Fibroblast of villous mesenchyme (primary cell): ENCODE data around the gene DNAJB13. TPM values are rescaled to one million over a fixed set of nuclear protein-coding genes. Genes with fewer than 3 reads are reported as not detected.
A peak's percentile ranks its signal among the peaks of the same experiment; 100 is the strongest.

ENCODE experiments used
- DNase-seq: peaks from one replicate; pipeline ENCODE4 v3.0.0-alpha.2; 2010; ENCODE audit warnings: low read depth
- H3K4me3 ChIP-seq: 2 replicates; pipeline ENCODE4 v1.5.1; 2011; ENCODE audit warnings: low read depth, mild to moderate bottlenecking, low read length
- CTCF ChIP-seq: IDR thresholded peaks from 2 replicates; pipeline ENCODE4 v1.5.1; 2012; ENCODE audit warnings: low read depth, mild to moderate bottlenecking, low read length; ENCODE audit not compliant: insufficient read depth
- total RNA-seq: library from RNA; depleted of rRNA; stranded (reverse); fragments of >200 nt; gene quantifications from 2 replicates; pipeline ENCODE4 v1.2.3, GENCODE V29; 2012

DNAJB13 gene
- total RNA-seq, 1 donor = 0.86 TPM

- no peak overlapping the region for H3K4me3 ChIP-seq
- DNase-seq = no peak
- TF ChIP-seq CTCF = no peak
Measured at GRCh38 chr11:73961321-73961720, 10.5 kb downstream of the DNAJB13 start.

- H3K4me3 ChIP-seq = no peak overlapping the region
- no peak for DNase-seq
- TF ChIP-seq CTCF = no peak
Measured at GRCh38 chr11:73962101-73962705, 11.4 kb downstream of the DNAJB13 start.

- DNase-seq = no peak
- no peak overlapping the region for H3K4me3 ChIP-seq
- no peak for TF ChIP-seq CTCF
Measured at GRCh38 chr11:73963861-73964260, 13.0 kb downstream of the DNAJB13 start.

GRCh38 chr11:73965076-73965763, 14.4 kb downstream of the DNAJB13 start:
- no peak for TF ChIP-seq CTCF
- H3K4me3 ChIP-seq = no peak overlapping the region
- DNase-seq = peak; percentile 57

GRCh38 chr11:73965764-73966121, 14.9 kb downstream of the DNAJB13 start:
- TF ChIP-seq CTCF = no peak
- H3K4me3 ChIP-seq = no peak overlapping the region
- no peak for DNase-seq

- no peak for TF ChIP-seq CTCF
- H3K4me3 ChIP-seq = no peak overlapping the region
- DNase-seq = no peak
Measured at GRCh38 chr11:73968356-73968966, 17.6 kb downstream of the DNAJB13 start.
